ENCODE results near the gene CDCA3. TPM values are rescaled to one million over a fixed set of nuclear protein-coding genes. Genes with fewer than 3 reads are reported as not detected.
"Not testable (repeated sequence)": the region's sequence is repeated elsewhere in the genome, so short reads cannot be mapped to it uniquely, and the experiment has no call there.

The CDCA3 gene
- total RNA-seq, 3 donors from 2014 or later, result 1.7 to 4.0 (median 3.1) TPM

DNA sequence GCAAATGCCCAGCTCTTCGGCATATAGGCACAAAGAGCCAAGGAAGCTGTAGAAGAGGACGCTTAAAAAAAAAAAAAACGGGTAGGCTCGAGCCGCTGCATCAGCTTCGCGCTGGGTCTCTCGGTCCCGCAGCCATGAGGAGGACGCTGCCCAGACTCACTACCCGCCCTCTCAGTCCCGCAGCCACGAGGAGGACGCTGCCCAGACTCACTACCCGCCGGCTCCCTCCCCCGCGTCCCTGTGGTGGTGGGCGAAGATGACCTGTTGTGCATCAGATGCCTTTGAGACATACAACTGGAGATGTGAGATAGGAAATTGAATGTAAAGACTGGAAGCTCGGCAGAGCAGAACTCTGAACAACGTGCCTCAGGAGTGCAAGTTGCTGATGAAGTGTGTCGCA lies 33.5 kb upstream of the CDCA3 start:
- Mint-ChIP-seq H3K9me3 (no peaks in the 10 kb centered on the region), H3K4me3 (no peak overlapping the region), H3K36me3 (ENCODE audit: insufficient read depth) (peaks cover 9% of the 10 kb centered on the region), H3K27me3 (ENCODE audit: low read depth) (no peaks in the 10 kb centered on the region), H3K4me1 (ENCODE audit: low read depth) (no peaks in the 10 kb centered on the region)
- DNase-seq, result no peak
- ATAC-seq, result no peak

DNA sequence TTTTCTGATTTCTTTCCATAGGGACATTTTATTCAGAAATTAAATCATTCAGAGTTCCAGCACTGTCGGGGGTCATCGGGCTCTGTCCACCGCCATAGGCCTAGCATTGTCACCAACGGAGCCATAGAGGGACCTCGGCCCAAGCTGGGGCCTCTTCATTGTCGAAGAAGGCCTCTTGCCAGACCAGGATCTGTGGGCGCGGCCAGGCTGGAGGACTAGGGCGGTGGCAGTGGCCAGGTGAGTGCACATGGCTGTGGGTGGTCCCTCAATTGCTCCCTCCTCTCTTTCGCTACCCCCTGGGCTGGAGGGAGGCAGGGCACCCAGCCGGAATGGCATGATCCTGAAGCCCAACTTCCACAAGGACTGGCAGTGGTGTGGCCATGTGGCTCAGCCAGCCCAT lies 32.6 kb upstream of the CDCA3 start:
- Mint-ChIP-seq H3K36me3 (ENCODE audit: insufficient read depth) (peaks cover 9% of the 10 kb centered on the region), H3K4me1 (ENCODE audit: low read depth) (no peaks in the 10 kb centered on the region), H3K4me3 (no peak overlapping the region), H3K27me3 (ENCODE audit: low read depth) (no peaks in the 10 kb centered on the region), H3K9me3 (no peaks in the 10 kb centered on the region)
- DNase-seq (no peak), ATAC-seq (no peak)

DNA sequence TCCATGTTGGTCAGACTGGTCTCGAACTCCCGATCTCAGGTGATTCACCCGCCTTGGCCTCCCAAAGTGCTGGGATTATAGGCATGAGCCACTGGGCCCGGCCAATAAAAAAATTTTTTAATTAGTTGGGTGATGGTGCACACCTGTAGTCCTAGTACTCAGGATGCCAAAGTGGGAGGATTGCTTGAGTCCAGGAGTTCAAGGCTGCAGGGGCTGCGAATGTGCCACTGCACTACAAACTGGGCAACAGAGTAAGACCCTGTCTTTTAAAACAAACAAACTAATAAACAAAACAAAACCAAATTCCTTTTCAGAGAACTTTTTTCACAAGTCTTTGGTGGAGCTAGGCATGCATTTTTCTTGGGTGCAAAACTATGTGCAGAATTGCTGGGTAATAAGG lies 32.2 kb upstream of the CDCA3 start:
- H3K4me1 Mint-ChIP-seq (ENCODE audit: low read depth), result no peaks in the 10 kb centered on the region
- H3K27me3 Mint-ChIP-seq (ENCODE audit: low read depth), result no peaks in the 10 kb centered on the region
- no peak overlapping the region for H3K4me3 Mint-ChIP-seq
- no peaks in the 10 kb centered on the region for H3K9me3 Mint-ChIP-seq
- H3K36me3 Mint-ChIP-seq (ENCODE audit: insufficient read depth), result peaks cover 9% of the 10 kb centered on the region
- ATAC-seq, result no peak
- DNase-seq, result no peak

DNA sequence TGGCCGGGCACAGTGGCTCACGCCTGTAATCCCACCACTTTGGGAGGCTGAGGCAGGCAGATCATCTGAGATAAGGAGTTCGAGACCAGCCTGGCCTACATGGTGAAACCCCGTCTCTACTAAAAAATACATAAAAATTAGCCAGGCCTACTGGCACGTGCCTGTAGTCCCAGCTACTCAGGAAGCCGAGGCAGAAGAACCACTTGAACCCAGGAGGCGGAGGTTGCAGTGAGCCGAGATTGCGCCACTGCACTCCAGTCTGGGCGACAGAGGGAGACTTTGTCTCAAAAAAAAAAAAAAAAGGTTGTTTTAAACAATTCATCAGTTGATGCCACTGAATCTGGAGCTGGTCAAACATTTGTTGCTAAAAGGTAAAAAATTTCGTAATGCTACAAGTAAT lies 28.7 kb upstream of the CDCA3 start:
- H3K4me3 Mint-ChIP-seq; H3K9me3 Mint-ChIP-seq; DNase-seq; ATAC-seq; H3K36me3 Mint-ChIP-seq (ENCODE audit: insufficient read depth); H3K27me3 Mint-ChIP-seq (ENCODE audit: low read depth); H3K4me1 Mint-ChIP-seq (ENCODE audit: low read depth): not testable (repeated sequence)

GRCh38 chr12:6874015-6874368 lies 22.9 kb upstream of the CDCA3 start:
- not testable (repeated sequence) for H3K9me3 Mint-ChIP-seq; H3K27me3 Mint-ChIP-seq (ENCODE audit: low read depth); ATAC-seq; DNase-seq
- peaks cover 39% of the 10 kb centered on the region for H3K4me1 Mint-ChIP-seq (ENCODE audit: low read depth)
- H3K36me3 Mint-ChIP-seq (ENCODE audit: insufficient read depth), result peaks cover 21% of the 10 kb centered on the region
- H3K4me3 Mint-ChIP-seq, result peak overlapping the region; percentile 92

DNA sequence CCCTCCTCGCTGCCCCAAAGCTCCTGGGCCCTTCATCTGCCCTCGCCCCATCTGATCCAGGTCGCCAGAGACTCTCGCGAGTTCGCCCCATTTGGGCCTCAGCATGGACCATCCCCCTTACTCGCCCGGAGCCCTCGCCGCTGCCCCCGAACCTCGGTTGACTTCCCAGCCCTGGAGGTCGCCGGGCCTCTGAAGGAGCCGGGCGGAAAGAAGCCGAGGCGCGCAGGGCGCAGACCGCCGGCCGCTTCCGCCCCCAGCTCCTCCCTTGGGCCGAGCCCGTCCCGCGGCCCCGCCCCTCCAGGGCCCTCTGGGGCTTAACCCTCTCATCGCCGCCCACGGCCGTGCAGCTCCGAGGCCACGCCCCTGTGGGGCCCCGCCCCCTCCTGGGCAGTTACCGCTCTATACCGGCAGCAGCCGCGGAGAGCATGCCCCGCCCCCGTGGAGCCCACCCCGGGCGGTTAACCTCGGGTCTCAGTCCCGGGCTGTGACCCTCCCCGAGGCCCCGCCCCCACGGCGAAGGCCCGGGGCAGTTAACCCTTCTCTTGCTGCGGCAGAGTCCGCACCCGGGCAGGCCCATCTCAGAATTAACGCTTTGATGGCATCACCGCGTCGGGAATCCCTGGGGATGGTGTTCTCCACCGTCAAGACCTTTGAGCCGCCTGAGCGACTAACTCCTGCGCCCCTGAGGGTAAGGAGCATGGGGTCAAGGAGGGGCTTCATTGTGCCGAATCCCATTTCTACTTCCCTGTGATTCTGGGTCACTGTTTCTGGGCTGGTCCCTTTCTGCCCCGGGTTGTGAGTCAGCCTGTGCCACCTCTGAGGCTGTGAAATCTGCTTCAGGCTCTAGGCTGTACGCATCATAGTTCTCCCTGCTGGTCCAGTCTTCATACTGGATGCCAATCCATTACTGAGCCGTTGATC lies 22.3 kb upstream of the CDCA3 start, which contains the start of gene SPSB2:
TSS of gene SPSB2 (minus strand) at position 210 of the 921 bp plus-strand sequence. CDS start 402 bp downstream, outside the sequence.
- H3K36me3 Mint-ChIP-seq (ENCODE audit: insufficient read depth), result peaks cover 26% of the 10 kb centered on the region
- H3K27me3 Mint-ChIP-seq (ENCODE audit: low read depth), result no peaks in the 10 kb centered on the region
- no peaks in the 10 kb centered on the region for H3K9me3 Mint-ChIP-seq
- peak within 1 kb of the TSS; percentile 92 for H3K4me3 Mint-ChIP-seq
- DNase-seq (peak; percentile 99), ATAC-seq (peak; percentile 81 to 83)
- peaks cover 45% of the 10 kb centered on the region for H3K4me1 Mint-ChIP-seq (ENCODE audit: low read depth)

DNA sequence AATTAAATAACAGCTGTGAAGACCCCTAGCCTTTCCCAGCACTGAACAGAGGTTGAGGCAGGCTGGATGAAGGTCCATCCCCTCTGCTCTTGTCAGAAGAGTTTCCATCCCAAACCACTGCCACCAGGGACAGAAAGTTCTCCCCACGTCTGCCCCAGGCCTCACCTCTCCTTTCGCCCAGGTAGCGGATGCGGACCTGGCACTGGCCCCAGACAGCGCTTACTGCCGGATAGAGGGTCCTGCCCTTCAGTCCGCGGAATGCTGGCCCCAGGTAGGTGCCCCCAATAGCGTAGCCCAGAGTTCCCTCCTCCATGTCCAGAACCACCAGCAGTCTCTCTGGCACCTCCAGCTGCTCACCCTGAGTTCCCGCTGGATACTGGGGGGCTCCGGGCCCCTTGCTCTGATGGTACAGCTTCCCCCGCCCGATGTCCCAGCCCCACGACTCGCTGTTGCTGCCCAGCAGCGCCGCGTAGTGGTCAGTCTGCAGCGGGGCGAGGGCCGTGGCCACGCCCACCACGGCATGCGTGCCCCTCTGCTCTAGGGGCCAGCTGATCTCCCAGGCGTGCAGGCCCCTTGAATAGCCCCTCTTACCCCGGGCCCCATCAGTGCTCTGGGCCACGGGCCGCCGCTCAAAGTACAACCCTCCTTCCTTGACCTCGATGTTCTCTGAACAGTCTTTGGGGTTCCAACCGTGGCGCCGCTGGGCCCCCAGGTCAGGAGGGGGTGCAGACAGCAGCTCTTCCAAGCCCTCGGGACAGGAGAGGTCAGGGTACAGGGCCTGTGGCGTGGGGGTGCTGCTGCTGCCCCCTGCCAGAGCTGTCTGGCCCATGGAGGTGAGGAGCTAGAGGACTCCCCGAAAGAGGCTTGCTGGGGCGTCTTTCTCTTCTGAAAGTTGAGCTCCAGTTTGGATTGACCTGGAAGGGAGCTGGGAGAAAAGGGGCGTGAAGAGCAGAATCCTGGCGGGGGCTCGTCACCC lies 21.3 kb upstream of the CDCA3 start:
- peaks cover 47% of the 10 kb centered on the region for H3K4me1 Mint-ChIP-seq (ENCODE audit: low read depth)
- no peaks in the 10 kb centered on the region for H3K27me3 Mint-ChIP-seq (ENCODE audit: low read depth)
- ATAC-seq, result peak; percentile 39 to 42
- peak overlapping the region; percentile 92 for H3K4me3 Mint-ChIP-seq
- H3K36me3 Mint-ChIP-seq (ENCODE audit: insufficient read depth), result peaks cover 26% of the 10 kb centered on the region
- peak; percentile 82 for DNase-seq
- H3K9me3 Mint-ChIP-seq, result no peaks in the 10 kb centered on the region

- Mint-ChIP-seq H3K27me3 (ENCODE audit: low read depth) (no peaks in the 10 kb centered on the region), H3K9me3 (no peaks in the 10 kb centered on the region), H3K36me3 (ENCODE audit: insufficient read depth) (peaks cover 26% of the 10 kb centered on the region), H3K4me1 (ENCODE audit: low read depth) (peaks cover 53% of the 10 kb centered on the region), H3K4me3 (peak overlapping the region; percentile 92)
- ATAC-seq, result no peak
- DNase-seq, result no peak
Observed at GRCh38 chr12:6871052-6871957, 20.2 kb upstream of the CDCA3 start.

- H3K4me3 Mint-ChIP-seq, result peak overlapping the region; percentile 49
- DNase-seq; H3K9me3 Mint-ChIP-seq; ATAC-seq; H3K27me3 Mint-ChIP-seq (ENCODE audit: low read depth): not testable (repeated sequence)
- peaks cover 33% of the 10 kb centered on the region for H3K36me3 Mint-ChIP-seq (ENCODE audit: insufficient read depth)
- H3K4me1 Mint-ChIP-seq (ENCODE audit: low read depth), result peaks cover 53% of the 10 kb centered on the region
Observed at GRCh38 chr12:6870304-6870703, 19.2 kb upstream of the CDCA3 start.

- H3K4me3 Mint-ChIP-seq, result peak overlapping the region; percentile 95
- H3K27me3 Mint-ChIP-seq (ENCODE audit: low read depth), result no peaks in the 10 kb centered on the region
- H3K9me3 Mint-ChIP-seq, result no peaks in the 10 kb centered on the region
- peaks cover 41% of the 10 kb centered on the region for H3K36me3 Mint-ChIP-seq (ENCODE audit: insufficient read depth)
- DNase-seq, result peak; percentile 88
- H3K4me1 Mint-ChIP-seq (ENCODE audit: low read depth), result peaks cover 53% of the 10 kb centered on the region
- no peak for ATAC-seq
Observed at GRCh38 chr12:6869049-6870021, 18.2 kb upstream of the CDCA3 start.

GRCh38 chr12:6868211-6869048 lies 17.3 kb upstream of the CDCA3 start:
- H3K27me3 Mint-ChIP-seq (ENCODE audit: low read depth), result no peaks in the 10 kb centered on the region
- peak overlapping the region; percentile 95 for H3K4me3 Mint-ChIP-seq
- DNase-seq (peak; percentile 38), ATAC-seq (peak in 1 of 2 donors; percentile 1)
- H3K4me1 Mint-ChIP-seq (ENCODE audit: low read depth), result peaks cover 50% of the 10 kb centered on the region
- H3K9me3 Mint-ChIP-seq, result no peaks in the 10 kb centered on the region
- H3K36me3 Mint-ChIP-seq (ENCODE audit: insufficient read depth), result peaks cover 44% of the 10 kb centered on the region
